NCI-H460 (cell line): ENCODE data around the gene MFAP5. TPM values are rescaled to one million over a fixed set of nuclear protein-coding genes. Genes with fewer than 3 reads are reported as not detected.
"Not testable (repeated sequence)": the region's sequence is repeated elsewhere in the genome, so short reads cannot be mapped to it uniquely, and the experiment has no call there.

Experiments
- DNase-seq: peaks from one replicate; pipeline ENCODE4 v3.0.0-alpha.2; 2016; ENCODE audit warnings: low read depth; ENCODE audit errors: extremely low read depth
- total RNA-seq: library from RNA; depleted of rRNA; stranded (reverse); fragments of >200 nt; shearing (Covaris generic); gene quantifications from 2 replicates; pipeline ENCODE4 v1.2.3, GENCODE V29; 2014

The MFAP5 gene
- total RNA-seq, 1 experiment from 2014 or later: not detected

DNA sequence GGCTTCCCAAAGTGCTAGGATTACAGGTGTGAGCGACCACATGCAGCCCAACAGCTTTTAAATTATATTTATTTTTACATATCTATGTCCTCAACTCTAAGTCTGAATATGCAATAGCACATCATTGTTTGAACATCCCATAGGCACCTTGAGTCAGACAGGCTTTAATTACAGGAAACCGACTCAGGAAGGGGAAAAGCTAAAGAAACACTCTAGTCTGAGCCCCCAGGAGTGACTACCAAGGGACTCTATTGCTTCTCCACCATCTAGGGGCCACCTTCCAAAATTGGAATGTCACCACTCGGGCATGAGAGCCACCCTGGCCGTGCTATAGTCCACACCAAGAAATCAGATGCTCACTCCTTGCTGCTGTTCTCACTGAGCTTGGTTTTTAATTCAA is 14.0 kb upstream of the MFAP5 start:
- no peak for DNase-seq

DNA sequence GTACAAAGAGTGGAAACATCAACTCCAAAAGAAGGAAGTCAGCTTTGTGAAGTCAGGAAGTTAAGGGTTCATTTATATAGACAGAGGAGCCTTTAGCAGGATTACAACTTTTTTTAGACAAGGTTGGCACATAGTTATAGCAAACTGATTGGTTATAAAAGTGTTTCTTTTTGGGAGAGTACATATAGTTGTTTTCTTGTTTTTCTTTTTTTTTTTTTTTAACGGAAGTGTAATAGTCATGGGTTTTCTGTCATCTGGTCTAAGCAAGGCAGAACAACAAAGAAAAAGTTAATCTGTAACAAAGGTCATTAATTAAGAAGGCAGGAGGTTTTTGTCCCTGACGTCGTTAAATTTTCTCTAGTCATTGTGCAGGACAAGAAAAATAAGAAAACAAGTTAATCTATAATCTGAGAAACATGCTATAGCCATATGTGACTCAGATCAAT is 13.0 kb upstream of the MFAP5 start:
- DNase-seq: no peak

- no peak for DNase-seq
Measured at GRCh38 chr12:8672381-8672780, 9.8 kb upstream of the MFAP5 start.

- no peak for DNase-seq
Measured at GRCh38 chr12:8668441-8668840, 5.8 kb upstream of the MFAP5 start.

GRCh38 chr12:8667270-8667669 is 4.6 kb upstream of the MFAP5 start:
- DNase-seq: no peak

GRCh38 chr12:8665759-8666158 is 3.1 kb upstream of the MFAP5 start:
- DNase-seq: no peak

DNA sequence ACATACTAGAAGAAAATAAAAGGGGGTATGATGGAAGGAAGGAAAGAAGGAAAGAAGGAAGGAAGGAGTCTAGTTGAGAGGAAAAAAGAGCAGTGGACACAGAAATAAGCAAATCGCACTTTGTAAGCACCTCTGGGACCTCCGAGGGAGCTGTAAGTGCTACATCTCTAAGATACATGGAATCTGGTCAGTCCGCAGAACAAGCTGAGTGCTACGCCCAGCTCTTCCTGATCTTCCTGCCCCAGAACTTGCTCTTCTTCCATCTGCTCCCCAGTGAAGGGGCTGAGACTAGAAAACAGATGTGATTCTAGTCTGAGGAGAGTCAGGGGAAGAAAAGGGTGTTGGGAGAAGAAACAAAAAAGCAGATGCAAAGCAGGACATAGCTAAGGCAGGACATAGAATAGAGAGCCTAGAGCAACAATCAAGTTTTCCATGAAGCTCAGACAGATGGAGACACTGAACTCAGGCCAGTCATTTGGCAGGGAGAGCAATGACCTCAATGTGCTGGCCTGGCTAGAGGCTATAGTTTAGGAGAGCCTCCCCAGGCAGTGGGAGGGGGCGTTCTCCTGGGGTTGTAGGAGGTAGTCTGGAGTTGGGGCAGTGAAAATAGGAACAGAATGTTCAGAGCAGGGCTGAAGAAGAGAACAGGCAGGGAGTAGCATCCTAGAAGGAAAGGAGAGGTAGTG is 1.7 kb upstream of the MFAP5 start:
- DNase-seq: no peak

DNA sequence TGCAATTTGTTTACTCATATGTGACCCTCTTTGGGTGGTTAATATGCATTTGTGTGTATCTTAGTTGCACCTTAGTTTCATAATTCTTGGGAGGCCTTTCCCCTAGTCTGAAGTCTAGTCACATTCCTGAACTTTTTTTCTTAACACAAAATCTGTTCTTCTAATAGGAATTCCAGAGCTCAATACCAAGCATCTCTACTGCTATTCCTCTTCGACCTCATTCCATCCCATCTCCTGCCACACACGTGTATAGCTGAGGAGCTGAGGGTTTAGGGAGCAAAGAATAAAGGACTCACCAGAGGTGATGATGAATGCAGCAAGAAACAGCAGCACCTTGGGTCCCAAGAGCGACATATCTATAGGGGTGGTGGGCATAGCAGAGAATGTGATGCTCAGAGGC is 875 bp downstream of the MFAP5 start:
- DNase-seq: no peak

GRCh38 chr12:8661016-8661415 is 1.6 kb downstream of the MFAP5 start:
- DNase-seq: no peak

- no peak for DNase-seq
Measured at GRCh38 chr12:8658346-8658745, 4.3 kb downstream of the MFAP5 start.

DNA sequence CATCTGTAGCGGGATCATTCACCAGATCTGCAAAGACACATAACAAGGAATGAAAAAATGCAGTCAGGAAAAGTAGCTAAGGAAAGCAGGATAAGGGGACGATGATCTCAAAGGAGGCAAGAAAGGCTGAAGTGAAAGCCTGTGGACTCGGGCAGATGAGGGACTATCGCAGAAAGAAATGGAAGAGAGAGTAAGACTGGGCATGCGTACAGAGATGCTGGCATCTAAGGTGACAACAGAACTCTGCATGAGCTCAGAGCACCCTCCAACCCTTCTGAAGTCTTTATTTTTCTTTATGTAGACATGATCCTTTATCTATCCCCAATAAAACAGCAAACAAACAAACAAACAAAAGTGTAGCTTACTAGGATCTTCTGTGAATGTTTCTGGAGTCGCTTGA is 7.2 kb downstream of the MFAP5 start:
- DNase-seq: no peak

- DNase-seq: no peak
Measured at GRCh38 chr12:8648576-8649205, 13.9 kb downstream of the MFAP5 start.

DNA sequence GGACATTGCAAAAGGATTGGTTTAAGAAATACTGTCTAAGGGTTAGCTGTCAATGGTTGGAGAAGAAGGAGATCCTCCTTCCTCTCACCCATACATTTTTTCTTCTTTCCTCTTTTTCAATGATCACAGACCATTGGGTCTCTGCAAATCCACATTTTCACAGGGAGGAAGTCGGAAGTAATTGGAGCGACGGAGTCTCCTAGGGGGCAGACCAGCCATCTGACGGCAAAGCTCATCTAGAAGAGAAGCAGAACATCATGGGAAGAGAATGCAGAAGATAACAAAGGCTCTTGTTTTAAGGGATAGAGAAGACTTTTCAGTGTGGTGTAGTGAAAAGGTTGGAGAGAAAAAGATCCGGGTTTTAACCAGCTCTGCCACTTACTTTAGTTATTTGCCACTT is 14.7 kb downstream of the MFAP5 start:
- DNase-seq: no peak

DNA sequence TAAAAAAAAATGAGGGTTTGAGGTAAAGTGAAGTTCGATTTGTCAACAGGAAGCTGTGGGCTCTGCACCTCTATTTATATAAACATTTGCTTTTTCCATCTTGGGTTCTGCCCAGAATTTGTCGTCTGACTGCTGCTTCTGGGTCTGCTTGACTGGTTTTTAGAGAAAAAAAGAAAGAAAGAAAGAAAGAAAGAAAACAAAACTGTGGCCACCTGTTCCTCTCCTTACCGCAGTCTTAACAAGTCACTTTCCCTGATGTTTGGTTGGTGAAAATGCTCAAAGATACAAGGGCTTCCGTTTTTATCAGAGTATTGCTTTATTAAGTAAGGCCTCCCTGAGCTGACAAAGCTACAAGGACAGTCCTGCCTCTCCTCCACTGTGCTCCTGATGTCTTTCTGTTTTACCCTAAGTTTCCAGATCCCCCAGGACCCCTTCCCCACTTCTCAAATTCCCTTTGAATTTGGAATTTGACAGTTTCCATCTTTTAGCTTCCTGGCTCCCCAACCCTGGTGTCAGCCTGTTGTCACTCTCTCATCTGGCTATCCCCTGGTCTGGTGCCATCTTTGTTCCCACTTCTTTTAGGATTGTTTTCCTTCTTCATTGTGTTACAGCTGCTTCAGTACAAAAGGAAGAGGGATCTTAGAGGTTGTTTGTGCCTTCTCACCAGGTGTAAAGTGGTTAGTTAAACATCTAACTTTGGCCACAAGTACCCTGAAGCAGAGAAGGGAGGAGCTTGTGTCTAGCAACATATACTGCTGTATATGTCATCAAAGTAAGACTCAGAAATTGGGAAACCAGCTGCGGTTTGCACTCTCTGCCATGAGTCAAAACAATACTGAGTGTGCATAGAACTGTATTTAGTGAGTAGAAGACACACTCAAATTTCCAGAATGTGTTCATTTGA is 18.0 kb downstream of the MFAP5 start:
- no peak for DNase-seq

DNA sequence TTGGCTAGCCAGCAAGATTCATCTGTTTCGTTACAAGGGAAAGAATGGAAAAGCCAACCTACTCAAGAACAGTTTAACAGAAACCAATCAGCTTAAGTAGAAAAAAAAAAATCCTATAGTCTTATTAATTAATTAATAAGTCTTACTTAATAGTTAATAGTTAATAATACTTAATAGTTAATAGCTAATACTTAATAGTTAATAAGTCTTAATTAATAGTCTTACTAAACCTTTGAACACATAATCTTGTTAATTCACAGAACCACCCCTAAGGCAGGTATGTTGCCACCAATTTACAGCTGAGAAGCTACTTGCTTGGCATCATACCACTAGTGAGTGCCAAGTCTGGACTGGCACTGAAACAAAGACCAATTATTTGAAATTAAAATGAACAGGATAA is 19.9 kb downstream of the MFAP5 start:
- no peak for DNase-seq

DNA sequence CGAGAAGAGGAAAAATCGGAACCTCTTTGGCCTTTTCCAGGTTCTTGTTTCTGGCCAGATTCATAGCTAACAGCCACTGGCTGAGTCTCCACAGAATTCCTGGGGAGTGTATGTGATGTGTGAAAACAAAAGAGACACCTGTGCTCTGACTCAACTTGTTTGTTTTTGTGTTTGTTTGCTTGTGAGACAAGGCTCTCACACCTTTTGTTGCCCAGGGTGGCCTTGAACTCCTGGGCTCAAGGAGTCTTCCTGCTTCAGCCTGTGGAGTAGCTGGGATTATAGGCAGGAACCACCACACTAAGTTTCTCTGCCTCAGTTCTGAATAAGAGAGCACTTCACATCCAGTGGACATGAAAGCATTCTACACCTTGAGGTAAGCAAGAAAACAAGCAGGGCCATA is 22.7 kb downstream of the MFAP5 start:
- DNase-seq: no peak

DNA sequence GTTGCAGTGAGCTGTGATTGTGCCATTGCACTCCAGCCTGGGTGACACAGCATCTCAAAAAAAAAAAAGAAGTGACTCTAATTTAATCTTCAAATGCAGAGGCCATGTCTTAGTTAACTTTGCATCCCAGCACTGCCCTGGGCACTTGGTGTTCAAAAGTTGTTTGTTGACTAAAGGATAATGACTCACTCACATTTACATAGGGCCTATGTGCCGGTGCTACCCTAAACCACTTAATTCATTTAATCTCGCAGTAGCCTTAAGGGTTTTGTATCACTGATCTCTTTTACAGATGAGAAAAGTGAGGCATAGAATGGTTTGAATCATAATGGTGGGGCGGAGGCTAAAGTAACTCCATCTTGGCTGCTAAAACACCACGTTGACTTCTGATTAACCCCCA is 23.7 kb downstream of the MFAP5 start:
- no peak for DNase-seq

GRCh38 chr12:8637666-8638065 is 25.0 kb downstream of the MFAP5 start:
- DNase-seq: no peak

GRCh38 chr12:8637244-8637643 is 25.4 kb downstream of the MFAP5 start:
- no peak for DNase-seq

DNA sequence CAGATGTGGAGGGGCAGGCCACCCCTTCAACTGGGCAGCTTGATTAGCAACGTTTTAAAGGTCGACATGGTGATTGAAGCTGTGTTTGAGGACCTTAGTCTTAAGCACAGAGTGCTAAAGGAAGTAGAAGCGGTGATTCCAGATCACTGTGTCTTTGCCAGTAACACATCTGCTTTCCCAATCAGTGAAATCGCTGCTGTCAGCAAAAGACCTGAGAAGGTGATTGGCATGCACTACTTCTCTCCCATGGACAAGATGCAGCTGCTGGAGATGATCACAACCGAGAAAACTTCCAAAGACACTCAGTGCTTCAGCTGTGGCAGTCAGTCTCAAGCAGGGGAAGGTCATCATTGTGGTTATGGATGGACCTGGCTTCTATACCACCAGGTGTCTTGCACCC is 26.0 kb downstream of the MFAP5 start:
- no peak for DNase-seq

DNA sequence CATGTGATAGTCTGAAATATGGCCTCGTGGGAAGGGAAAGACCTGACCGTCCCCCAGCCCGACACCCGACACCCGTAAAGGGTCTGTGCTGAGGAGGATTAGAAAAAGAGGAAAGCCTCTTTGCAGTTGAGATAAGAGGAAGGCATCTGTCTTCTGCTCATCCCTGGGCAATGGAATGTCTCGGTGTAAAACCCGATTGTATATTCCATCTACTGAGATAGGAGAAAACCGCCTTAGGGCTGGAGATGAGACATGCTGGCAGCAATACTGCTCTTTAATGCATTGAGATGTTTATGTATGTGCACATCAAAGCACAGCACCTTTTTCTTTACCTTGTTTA is 26.6 kb downstream of the MFAP5 start:
- not testable (repeated sequence) for DNase-seq
